GM21825 (cell line): ENCODE results near the gene PNPLA2.

Experiments
- ATAC-seq: cut with Tn5 transposase; IDR thresholded peaks from one replicate; pipeline ENCODE4 v1.9.1; 2021; ENCODE audit warnings: mild to moderate bottlenecking, moderate library complexity; ENCODE audit not compliant: unreplicated experiment

PNPLA2 gene

DNA sequence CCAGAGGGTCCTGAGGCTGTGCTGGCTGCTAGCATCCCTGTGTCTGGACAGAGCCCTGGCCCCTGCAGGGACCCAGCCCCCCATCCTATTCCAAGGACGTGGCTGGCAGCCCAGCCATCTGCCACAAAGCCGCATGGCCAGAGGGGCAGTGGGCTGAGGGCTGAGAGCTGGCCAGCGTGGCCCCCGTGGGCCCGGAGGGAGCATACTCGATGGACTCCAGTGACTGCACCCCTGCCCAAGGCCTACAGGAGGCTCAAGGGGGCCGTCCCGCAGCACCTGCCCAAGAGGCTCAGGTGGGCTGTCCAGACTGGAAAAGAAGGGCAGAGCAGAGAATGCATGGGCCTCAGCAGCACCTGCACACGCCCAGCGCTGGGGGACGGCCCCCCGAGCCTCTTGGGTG is 37.1 kb downstream of the PNPLA2 start:
- ATAC-seq: no peak

DNA sequence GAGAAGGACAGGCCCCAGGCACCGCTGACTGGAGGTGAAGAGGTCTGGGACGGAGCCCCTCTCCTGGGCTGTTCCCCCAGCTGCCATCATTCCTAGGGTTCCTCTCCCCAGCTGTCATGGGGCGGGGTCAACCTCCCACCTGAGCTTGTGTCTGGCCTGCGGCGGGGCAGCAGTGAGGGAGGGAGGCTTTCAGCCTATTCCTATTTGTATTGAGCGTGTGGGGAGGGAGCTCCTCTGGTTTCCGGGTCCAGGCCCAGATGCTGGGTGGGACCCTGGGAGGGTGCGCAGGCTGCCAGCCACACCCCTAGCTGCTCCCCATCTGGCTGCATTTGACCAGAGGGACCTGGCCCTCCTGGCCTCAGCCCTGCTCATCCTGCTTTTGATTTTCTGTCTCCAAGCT is 37.7 kb downstream of the PNPLA2 start:
- no peak for ATAC-seq

DNA sequence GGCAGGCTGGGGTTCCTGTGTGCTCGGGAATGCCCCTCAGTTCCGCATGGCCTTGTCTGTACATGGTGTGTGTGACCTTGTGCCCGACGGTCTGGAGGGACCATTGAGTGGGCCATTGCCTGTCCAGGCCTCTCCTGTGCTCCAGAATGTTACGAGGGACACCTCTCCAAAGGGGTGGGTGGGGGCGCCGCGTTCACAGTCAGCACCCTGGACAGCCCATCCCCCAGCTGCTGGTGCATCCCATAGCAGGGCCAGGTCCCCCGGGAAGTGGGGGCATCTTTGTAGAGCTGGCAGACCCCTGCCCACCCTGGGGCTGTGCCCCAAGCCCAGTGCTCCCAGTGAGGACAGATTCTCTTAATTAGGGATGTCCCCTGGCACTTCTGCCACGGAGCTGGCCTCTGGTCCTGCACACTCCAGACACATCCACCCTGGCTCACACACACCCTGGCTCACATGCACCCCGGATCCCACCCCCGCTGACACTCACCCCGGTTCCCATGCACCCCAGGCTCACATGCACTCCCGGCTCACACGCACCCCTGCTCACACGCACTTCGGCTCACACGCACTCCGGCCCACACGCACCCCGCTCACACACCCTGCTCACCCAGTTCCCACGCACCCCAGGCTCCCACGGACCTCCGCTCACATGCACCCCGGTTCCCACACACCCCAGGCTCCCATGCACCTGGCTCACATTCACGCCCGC is 39.5 kb downstream of the PNPLA2 start:
- no peak for ATAC-seq

DNA sequence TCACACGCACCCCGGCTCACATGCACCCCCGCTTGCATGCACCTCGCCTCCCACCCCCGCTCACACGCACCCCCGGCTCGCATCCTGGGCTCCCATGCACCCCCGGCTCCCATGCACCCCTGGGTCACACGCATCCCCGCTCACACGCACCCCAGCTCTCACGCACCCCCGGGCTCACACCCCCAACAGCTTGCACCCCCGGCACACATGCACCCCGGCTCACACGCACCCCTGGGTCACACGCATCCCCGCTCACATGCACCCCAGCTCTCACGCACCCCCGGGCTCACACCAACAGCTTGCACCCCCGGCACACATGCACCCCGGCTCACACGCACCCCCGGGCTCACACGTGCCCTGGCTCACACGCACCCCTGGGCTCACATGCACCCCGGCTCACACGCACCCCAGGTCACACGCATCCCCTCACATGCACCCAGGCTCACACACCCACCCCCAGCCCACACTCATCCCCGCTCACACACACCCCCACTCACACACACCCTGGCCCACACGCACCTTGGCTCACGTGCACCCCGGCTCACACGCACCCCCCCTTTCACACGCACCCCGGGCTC is 40.1 kb downstream of the PNPLA2 start:
- ATAC-seq: no peak

DNA sequence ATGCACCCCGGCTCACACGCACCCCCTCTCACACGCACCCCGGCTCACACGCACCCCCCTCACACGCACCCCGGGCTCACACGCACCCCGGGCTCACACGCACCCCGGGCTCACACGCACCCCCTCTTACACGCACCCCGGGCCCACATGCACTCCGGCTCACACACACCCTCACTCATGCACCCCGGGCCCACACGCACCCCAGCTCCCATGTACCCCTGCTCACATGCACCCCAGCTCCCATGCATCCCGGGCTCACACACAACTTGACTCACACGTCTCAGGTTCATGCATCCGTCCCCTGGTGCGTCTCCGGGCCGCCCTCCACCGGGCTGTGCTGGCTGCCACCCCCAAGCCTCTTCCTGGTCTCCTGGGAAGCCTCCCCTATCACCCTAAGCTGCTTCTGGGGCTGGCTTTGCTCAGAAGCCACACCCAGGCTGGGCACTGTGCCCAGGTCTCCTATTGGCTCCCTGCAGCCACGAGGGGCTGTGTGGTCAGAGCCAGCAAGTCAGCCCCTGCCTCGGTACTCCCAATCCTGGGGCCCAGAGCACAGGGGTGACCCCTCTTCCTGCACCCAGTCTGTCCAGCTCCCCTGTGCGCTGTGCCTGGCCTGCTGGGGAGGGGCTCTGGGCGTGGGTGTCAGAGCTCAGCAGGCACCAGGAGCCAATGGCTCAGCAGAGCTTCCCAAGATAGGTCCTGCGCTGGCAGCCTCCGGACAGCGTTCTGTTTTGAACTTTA is 40.8 kb downstream of the PNPLA2 start:
- no peak for ATAC-seq

- no peak for ATAC-seq
Observed at GRCh38 chr11:860234-861104, 41.8 kb downstream of the PNPLA2 start.

DNA sequence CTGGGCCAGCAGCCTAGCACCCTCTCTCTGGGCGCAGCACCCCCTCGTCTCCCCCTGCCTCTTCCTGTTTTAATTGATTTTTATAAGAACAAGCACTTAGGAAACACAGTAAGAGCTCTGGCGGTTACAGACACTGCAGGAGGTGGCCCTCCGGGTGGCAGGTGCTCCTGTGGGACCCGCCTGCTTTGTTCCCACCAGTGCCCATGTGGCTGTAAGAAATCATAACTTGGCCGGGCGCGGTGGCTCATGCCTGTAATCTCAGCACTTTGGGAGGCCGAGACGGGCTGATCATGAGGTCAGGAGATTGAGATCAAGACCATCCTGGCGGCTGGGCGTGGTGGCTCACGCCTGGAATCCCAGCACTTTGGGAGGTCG is 42.4 kb downstream of the PNPLA2 start:
- no peak for ATAC-seq

GRCh38 chr11:862081-862661 is 43.5 kb downstream of the PNPLA2 start:
- no peak for ATAC-seq

DNA sequence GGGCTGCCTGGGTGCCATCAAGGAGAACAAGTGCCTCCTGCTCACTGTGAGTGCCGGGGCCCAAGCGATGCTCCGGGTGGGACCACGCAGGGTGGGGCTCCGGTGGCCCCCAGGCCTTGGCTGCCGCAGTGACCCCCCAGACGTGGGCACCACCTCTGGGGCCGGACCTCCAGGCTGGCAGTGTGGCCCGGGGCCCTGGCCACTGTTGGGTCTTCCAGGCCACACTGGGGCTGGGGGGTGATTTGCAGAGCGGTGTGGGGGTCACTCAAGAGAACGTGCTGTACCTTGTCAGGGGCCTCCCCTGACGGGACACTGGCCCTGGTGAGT is 43.9 kb downstream of the PNPLA2 start:
- ATAC-seq: no peak

- no peak for ATAC-seq
Observed at GRCh38 chr11:863023-863909, 44.6 kb downstream of the PNPLA2 start.

DNA sequence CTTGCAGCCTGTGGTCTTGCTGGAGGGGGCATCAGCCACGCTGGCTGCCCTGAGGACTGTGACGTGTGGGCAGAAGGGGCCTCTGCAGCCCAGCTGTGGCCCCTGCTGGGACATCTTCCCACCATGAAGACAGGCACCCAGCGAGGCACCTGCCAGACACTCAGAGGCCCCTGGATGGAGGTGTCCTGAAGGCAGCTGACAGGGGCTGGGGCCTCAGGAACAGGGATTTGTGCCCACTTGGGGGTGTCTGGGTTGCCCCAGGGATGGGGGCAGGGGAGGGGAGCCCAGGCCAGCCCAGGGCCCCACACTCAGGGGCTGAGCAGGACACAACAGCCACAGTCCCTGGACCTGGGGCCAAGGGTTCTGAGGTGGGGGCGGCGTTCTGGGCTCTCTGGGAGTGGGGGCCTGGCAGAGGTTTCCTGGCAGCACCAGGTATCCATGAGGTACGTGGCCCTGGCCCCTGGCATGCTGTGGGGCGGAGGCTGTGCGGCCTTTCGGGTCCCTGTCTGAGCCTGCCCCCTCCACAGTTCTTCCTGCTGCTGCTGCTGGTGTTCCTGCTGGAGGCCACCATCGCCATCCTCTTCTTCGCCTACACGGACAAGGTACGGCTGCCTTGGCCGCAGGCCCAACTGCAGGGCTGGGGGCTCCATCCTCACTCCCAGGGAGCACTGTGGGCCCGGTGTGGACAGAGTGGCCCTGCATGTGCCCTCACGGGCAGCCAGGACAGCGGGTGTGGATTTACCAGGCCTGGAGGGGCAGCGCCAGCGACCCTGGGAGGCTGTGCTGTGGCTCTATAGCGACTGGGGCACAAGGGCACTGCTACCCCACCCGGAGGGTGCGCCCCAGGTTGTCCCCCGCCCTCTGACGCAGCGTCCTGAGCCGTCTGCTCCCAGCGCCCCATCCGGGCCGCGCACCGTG is 45.5 kb downstream of the PNPLA2 start:
- ATAC-seq: no peak

DNA sequence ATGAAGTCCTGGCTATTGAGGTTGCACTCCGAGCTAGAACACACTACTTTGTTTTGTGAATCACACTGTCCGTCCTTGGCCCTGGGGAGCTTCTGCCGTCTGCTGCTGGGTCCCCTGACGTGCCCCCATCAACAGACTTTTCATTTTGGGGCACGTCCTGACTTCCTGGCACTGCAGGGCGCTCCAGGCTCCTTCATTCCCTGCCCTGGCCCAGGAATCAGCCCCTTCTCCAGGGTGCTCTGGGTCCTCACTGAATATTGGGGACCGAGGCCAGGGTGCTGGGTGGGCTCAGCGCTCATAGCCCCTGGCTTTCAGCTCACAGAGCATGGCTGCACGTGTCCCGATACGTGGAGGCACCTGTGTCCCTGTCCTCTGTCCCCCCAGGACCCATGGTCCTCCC is 46.2 kb downstream of the PNPLA2 start:
- no peak for ATAC-seq

GRCh38 chr11:865462-866430 is 47.0 kb downstream of the PNPLA2 start:
- ATAC-seq: no peak

GRCh38 chr11:866481-866880 is 47.8 kb downstream of the PNPLA2 start:
- no peak for ATAC-seq

- no peak for ATAC-seq
Observed at GRCh38 chr11:867856-868358, 49.2 kb downstream of the PNPLA2 start.

- ATAC-seq: no peak
Observed at GRCh38 chr11:868394-868793, 49.7 kb downstream of the PNPLA2 start.

DNA sequence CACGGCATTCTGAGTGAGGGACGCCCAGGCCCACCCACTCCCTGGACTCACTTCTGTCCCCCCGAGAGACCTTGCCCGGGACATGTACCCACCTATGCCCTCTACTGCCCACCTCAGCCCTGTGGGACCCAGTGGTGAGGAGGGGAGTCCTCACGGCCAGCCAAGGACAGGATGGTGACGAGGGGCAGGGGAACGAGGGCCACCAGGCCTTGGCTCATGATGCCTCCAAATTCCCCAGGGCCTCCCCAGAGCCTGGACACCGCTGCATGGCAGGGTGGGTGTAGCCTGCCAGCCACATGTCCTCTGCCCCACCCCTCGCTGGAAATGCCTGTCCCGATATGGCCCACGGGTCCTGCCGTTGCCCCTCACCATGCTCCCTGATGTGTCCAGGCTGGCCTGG is 50.1 kb downstream of the PNPLA2 start:
- ATAC-seq: no peak
